ENCODE results near the gene ITM2C.

ITM2C gene

GRCh38 chr2:230864605-230865306 is at the start of gene ITM2C:
Gene ITM2C, plus strand, starts transcription at chr2:230864942. Its CDS starts 84 bp downstream, at chr2:230865026.
- peak; percentile 89 for DNase-seq

GRCh38 chr2:230815088-230815487 is 49.7 kb upstream of the ITM2C start:
- DNase-seq: no peak

GRCh38 chr2:230816735-230817134 is 48.0 kb upstream of the ITM2C start:
- no peak for DNase-seq

- no peak for DNase-seq
Observed at GRCh38 chr2:230819433-230819832, 45.3 kb upstream of the ITM2C start.

- DNase-seq: no peak
Observed at GRCh38 chr2:230821261-230821990, 43.3 kb upstream of the ITM2C start.

GRCh38 chr2:230821991-230822520 is 42.7 kb upstream of the ITM2C start:
- no peak for DNase-seq

GRCh38 chr2:230823264-230823964 is 41.3 kb upstream of the ITM2C start:
- no peak for DNase-seq

- DNase-seq: no peak
Observed at GRCh38 chr2:230824406-230824978, 40.2 kb upstream of the ITM2C start.

GRCh38 chr2:230825354-230825753 is 39.4 kb upstream of the ITM2C start:
- DNase-seq: no peak

GRCh38 chr2:230827774-230828271 is 36.9 kb upstream of the ITM2C start:
- no peak for DNase-seq

GRCh38 chr2:230828272-230828961 is 36.3 kb upstream of the ITM2C start:
- no peak for DNase-seq

- no peak for DNase-seq
Observed at GRCh38 chr2:230829293-230829692, 35.4 kb upstream of the ITM2C start.

- DNase-seq: no peak
Observed at GRCh38 chr2:230829959-230830358, 34.8 kb upstream of the ITM2C start.

- DNase-seq: no peak
Observed at GRCh38 chr2:230830428-230830827, 34.3 kb upstream of the ITM2C start.

- no peak for DNase-seq
Observed at GRCh38 chr2:230840301-230840700, 24.4 kb upstream of the ITM2C start.

GRCh38 chr2:230842473-230842872 is 22.3 kb upstream of the ITM2C start:
- DNase-seq: no peak

- no peak for DNase-seq
Observed at GRCh38 chr2:230843132-230843531, 21.6 kb upstream of the ITM2C start.

- no peak for DNase-seq
Observed at GRCh38 chr2:230846360-230846759, 18.4 kb upstream of the ITM2C start.

- DNase-seq: peak; percentile 89
Observed at GRCh38 chr2:230847883-230848388, 16.8 kb upstream of the ITM2C start.

- DNase-seq: peak; percentile 55
Observed at GRCh38 chr2:230849633-230850357, 14.9 kb upstream of the ITM2C start.

- DNase-seq: no peak
Observed at GRCh38 chr2:230850358-230850658, 14.4 kb upstream of the ITM2C start.

GRCh38 chr2:230852113-230852512 is 12.6 kb upstream of the ITM2C start:
- DNase-seq: no peak
